Thoracic aorta (tissue), 2 donors: Measurements from ENCODE around the gene AMPD3. TPM values are rescaled to one million over a fixed set of nuclear protein-coding genes. Genes with fewer than 3 reads are reported as not detected.

Experiments used
- ATAC-seq: fragments of 150-250 bp; one replicate; pipeline ENCODE4 v1.8.0; 2017; ENCODE audit warnings: low read depth; ENCODE audit not compliant: insufficient number of reproducible peaks, low FRiP score
- DNase-seq: peaks from one replicate; pipeline ENCODE4 v3.0.0-alpha.2; 2020; ENCODE audit warnings: low spot score
- H3K27ac ChIP-seq, 2 donors: fragments of 200-600 bp; sonication (generic); 1 replicate in 1 of 2; 2 replicates in 1 of 2; pipeline ENCODE4 v1.5.1; 2016; ENCODE audit warnings: mild to moderate bottlenecking in 2 of 2, moderate library complexity in 2 of 2
- H3K27me3 ChIP-seq: fragments of 200-600 bp; sonication (generic); replicated peaks from 2 replicates; pipeline ENCODE4 v1.6.0; 2016; ENCODE audit warnings: mild to moderate bottlenecking; ENCODE audit not compliant: insufficient read depth
- H3K36me3 ChIP-seq: fragments of 200-600 bp; sonication (generic); one replicate; pipeline ENCODE4 v1.5.1; 2016
- H3K4me1 ChIP-seq, 2 donors: fragments of 200-600 bp; sonication (generic); 1 replicate in 1 of 2; 2 replicates in 1 of 2; pipeline versions ENCODE4 v1.5.1 to v1.6.0; 2016; ENCODE audit warnings: low read depth in 2 of 2, mild to moderate bottlenecking in 1 of 2; ENCODE audit not compliant: control insufficient read depth in 1 of 2
- H3K4me3 ChIP-seq: fragments of 200-600 bp; sonication (generic); 2 replicates; pipeline ENCODE4 v1.5.1; 2016; ENCODE audit warnings: mild to moderate bottlenecking
- H3K9me3 ChIP-seq: fragments of 200-600 bp; sonication (generic); 2 replicates; pipeline ENCODE4 v1.5.1; 2016
- CTCF ChIP-seq: fragments of 200-600 bp; sonication (generic); IDR thresholded peaks from one replicate; pipeline ENCODE4 v1.5.1; 2019; ENCODE audit warnings: antibody characterized with exemption
- total RNA-seq, 2 donors: library from RNA; depleted of rRNA; stranded (reverse); fragments of >200 nt; gene quantifications; one replicate each; pipeline versions ENCODE4 v1.1.0 to v1.2.3, GENCODE V29; 2016

The AMPD3 gene
- total RNA-seq, 2 donors from 2014 or later: 7.0 to 17.6 TPM

GRCh38 chr11:10520562-10520961 is 65.5 kb downstream of the AMPD3 start:
- Histone ChIP-seq H3K27me3 (no peaks in the 10 kb centered on the region), H3K9me3 (no peaks in the 10 kb centered on the region), H3K27ac (peak overlapping the region in 1 of 2 donors; percentile 60), H3K36me3 (peaks cover 8% of the 10 kb centered on the region), H3K4me1 (peaks cover 13 to 41% of the 10 kb centered on the region in 2 donors), H3K4me3 (no peak overlapping the region)
- DNase-seq (no peak), ATAC-seq (no peak)
- TF ChIP-seq CTCF: no peak

GRCh38 chr11:10522276-10522675 is 67.2 kb downstream of the AMPD3 start:
- H3K4me1 ChIP-seq: peaks cover 3 to 39% of the 10 kb centered on the region in 2 donors
- peak overlapping the region; percentile 57 to 60 for H3K27ac ChIP-seq
- no peak for DNase-seq
- no peaks in the 10 kb centered on the region for H3K27me3 ChIP-seq
- no peak for ATAC-seq
- TF ChIP-seq CTCF: no peak
- H3K9me3 ChIP-seq: no peaks in the 10 kb centered on the region
- peaks cover 11% of the 10 kb centered on the region for H3K36me3 ChIP-seq
- H3K4me3 ChIP-seq: no peak overlapping the region

GRCh38 chr11:10522921-10523320 is 67.9 kb downstream of the AMPD3 start:
- ATAC-seq (no peak), DNase-seq (no peak)
- H3K27ac ChIP-seq: peak overlapping the region; percentile 57 to 60
- TF ChIP-seq CTCF: no peak
- no peaks in the 10 kb centered on the region for H3K27me3 ChIP-seq
- H3K9me3 ChIP-seq: no peaks in the 10 kb centered on the region
- H3K4me1 ChIP-seq: peaks cover 8 to 41% of the 10 kb centered on the region in 2 donors
- H3K4me3 ChIP-seq: no peak overlapping the region
- peaks cover 11% of the 10 kb centered on the region for H3K36me3 ChIP-seq

GRCh38 chr11:10524471-10524870 is 69.4 kb downstream of the AMPD3 start:
- peaks cover 16% of the 10 kb centered on the region for H3K36me3 ChIP-seq
- no peaks in the 10 kb centered on the region for H3K9me3 ChIP-seq

More at GRCh38 chr11:10524471-10524870, 69.4 kb downstream of the AMPD3 start:
- Histone ChIP-seq H3K4me3 (no peak overlapping the region), H3K4me1 (peaks cover 16 to 55% of the 10 kb centered on the region in 2 donors), H3K27ac (peak overlapping the region in 1 of 2 donors; percentile 1), H3K27me3 (no peaks in the 10 kb centered on the region)
- ATAC-seq (no peak), DNase-seq (no peak)
- TF ChIP-seq CTCF: no peak
